K562 (cell line): ENCODE data around the gene CEMIP2. TPM values are rescaled to one million over a fixed set of nuclear protein-coding genes. Genes with fewer than 3 reads are reported as not detected.

Experiments
- ATAC-seq: fragments of 200-7000 bp; cut with Tn5 transposase; 3 replicates; pipeline ENCODE4 v1.9.1; 2020; ENCODE audit warnings: moderate library complexity
- BruUV-seq: library from RNA; stranded (reverse); fragments of 400-500 nt; replicated peaks from 2 replicates; lab custom pipeline; 2021; lab: Mats Ljungman, UMichigan
- CTCF ChIA-PET: fragments of 300-600 bp; formaldehyde crosslinking; extraction: SDS; loops from one replicate; lab custom pipeline; 2021; ENCODE audit warnings: low intra/inter-chr PET ratio; lab: Yijun Ruan, JAX
- POLR2A ChIA-PET: fragments of 300-600, 350-650 bp; sonication (Branson Sonifier 250); formaldehyde crosslinking; extraction: SDS; loops from one replicate; lab custom pipeline; 2021; ENCODE audit warnings: antibody characterized with exemption, inconsistent platforms; lab: Yijun Ruan, JAX
- DNase-seq, 4 experiments: peaks; one replicate each; pipeline versions ENCODE4 v3.0.0 to v3.0.0-alpha.2; 2011 to 2018; ENCODE audit warnings: low spot score in 3 of 4, mixed read lengths in 3 of 4; ENCODE audit errors: extremely low read depth in 1 of 4
- FAIRE-seq: peaks from 2 replicates; lab custom pipeline; 2011; peaks lifted over from hg19 to GRCh38; lab: Jason Lieb, UNC
- H2AFZ ChIP-seq: 2 replicates; pipeline ENCODE4 v1.6.0; 2011; ENCODE audit warnings: low read depth, low read length, control low read depth, inconsistent platforms
- H3K27ac ChIP-seq: fragments of 200-600 bp; 3 replicates; pipeline ENCODE4 v1.8.0; 2011; ENCODE audit warnings: low read depth, mild to moderate bottlenecking, control low read depth, inconsistent platforms, low read length, moderate library complexity, mixed read lengths; ENCODE audit errors: extremely low read depth
- H3K27me3 ChIP-seq, 2 experiments: fragments of 300-600 bp in 1 of 2; 2 replicates in 1 of 2; 3 replicates in 1 of 2; pipeline versions ENCODE4 v1.6.0 to v1.8.0; 2011; ENCODE audit warnings: inconsistent platforms in 2 of 2, low read length in 2 of 2, mild to moderate bottlenecking in 1 of 2, mixed read lengths in 1 of 2, moderate library complexity in 1 of 2; ENCODE audit not compliant: control insufficient read depth in 2 of 2, insufficient read depth in 2 of 2
- H3K36me3 ChIP-seq: fragments of 300-600 bp; 3 replicates; pipeline ENCODE4 v1.8.0; 2011; ENCODE audit warnings: mild to moderate bottlenecking, low read length, inconsistent platforms; ENCODE audit not compliant: control insufficient read depth, insufficient read depth
- H3K4me1 ChIP-seq, 2 experiments: fragments of 200-600 bp in 1 of 2; replicated peaks in 1 of 2; 2 replicates in 1 of 2; 3 replicates in 1 of 2; pipeline versions ENCODE4 v1.5.1 to v1.8.0; 2011; ENCODE audit warnings: inconsistent platforms in 2 of 2, low read length in 2 of 2, mild to moderate bottlenecking in 1 of 2, mixed read lengths in 1 of 2, moderate library complexity in 1 of 2; ENCODE audit not compliant: control insufficient read depth in 2 of 2, insufficient read depth in 2 of 2
- H3K4me2 ChIP-seq: 2 replicates; pipeline ENCODE4 v1.6.1; 2011; ENCODE audit warnings: low read length, control low read depth, inconsistent platforms, mixed read lengths; ENCODE audit not compliant: insufficient read depth
- H3K4me3 ChIP-seq: fragments of 200-600 bp; sonication (generic), shearing (Covaris generic); 2 replicates; pipeline ENCODE4 v1.5.1; 2016; ENCODE audit warnings: control low read depth, inconsistent platforms
- H3K79me2 ChIP-seq: fragments of 200-600 bp; 3 replicates; pipeline ENCODE4 v1.8.0; 2011; ENCODE audit warnings: low read length, inconsistent platforms; ENCODE audit not compliant: control insufficient read depth, insufficient read depth
- H3K9ac ChIP-seq, 2 experiments: 2 replicates each; pipeline versions ENCODE4 v1.6.0 to v1.6.1; 2011; ENCODE audit warnings: low read depth in 2 of 2, low read length in 2 of 2, control low read depth in 1 of 2, inconsistent platforms in 1 of 2, mild to moderate bottlenecking in 1 of 2, mixed read lengths in 1 of 2; ENCODE audit not compliant: insufficient read depth in 1 of 2
- H3K9me1 ChIP-seq: one replicate; pipeline ENCODE4 v1.6.0; 2011; ENCODE audit warnings: inconsistent platforms, mild to moderate bottlenecking, low read length, moderate library complexity; ENCODE audit not compliant: control insufficient read depth, insufficient read depth
- H3K9me3 ChIP-seq: replicated peaks from 2 replicates; pipeline ENCODE4 v1.5.1; 2011; ENCODE audit warnings: low read depth, low read length, inconsistent platforms; ENCODE audit not compliant: control insufficient read depth, insufficient read depth
- H4K20me1 ChIP-seq: replicated peaks from 2 replicates; pipeline ENCODE4 v1.6.1; 2011; ENCODE audit warnings: low read length, inconsistent platforms, mixed read lengths; ENCODE audit not compliant: control insufficient read depth, insufficient read depth
- ARID3A ChIP-seq: IDR thresholded peaks from 2 replicates; pipeline ENCODE4 v1.6.1; 2012; ENCODE audit warnings: low read depth, low read length, improper control_type of control experiment, borderline replicate concordance
- BCL6 ChIP-seq: fragments of 250-450 bp; sonication (Bioruptor Pico); IDR thresholded peaks from 2 replicates; pipeline ENCODE4 v1.4.0; 2020
- BRD4 ChIP-seq: fragments of 200-600 bp; sonication (generic); IDR thresholded peaks from 2 replicates; pipeline ENCODE4 v1.6.1; 2017; ENCODE audit warnings: inconsistent platforms
- CHCHD3 ChIP-seq: fragments of 250-450 bp; sonication (Bioruptor Pico); IDR thresholded peaks from 2 replicates; pipeline ENCODE4 v2.1.2; 2022; ENCODE audit warnings: mild to moderate bottlenecking
- FOXP4 ChIP-seq: sonication (generic); formaldehyde crosslinking; IDR thresholded peaks from 2 replicates; pipeline ENCODE4 v1.8.0; 2022; ENCODE audit warnings: mild to moderate bottlenecking, missing genetic modification reagents, borderline replicate concordance
- KAT8 ChIP-seq: fragments of 450-650 bp; IDR thresholded peaks from 2 replicates; pipeline ENCODE4 v1.6.1; 2016; ENCODE audit warnings: low read depth, mild to moderate bottlenecking
- POLR3A ChIP-seq: IDR thresholded peaks from 2 replicates; pipeline ENCODE4 v1.6.1; 2011; ENCODE audit warnings: borderline replicate concordance, mild to moderate bottlenecking, moderate library complexity; ENCODE audit not compliant: insufficient read length, insufficient read depth; ENCODE audit errors: extremely low read depth
- PTTG1 ChIP-seq: fragments of 450-650 bp; IDR thresholded peaks from 2 replicates; pipeline ENCODE4 v1.6.1; 2016; ENCODE audit warnings: low read depth, mild to moderate bottlenecking, missing genetic modification characterization, missing compliant biosample characterization
- RNF219 ChIP-seq: fragments of 250-450 bp; sonication (Bioruptor Pico); IDR thresholded peaks from 2 replicates; pipeline ENCODE4 v1.5.0; 2022; ENCODE audit warnings: mild to moderate bottlenecking
- SNIP1 ChIP-seq: fragments of 450-650 bp; IDR thresholded peaks from 2 replicates; pipeline ENCODE4 v1.7.1; 2017; ENCODE audit warnings: low read depth, mild to moderate bottlenecking
- ZNF316 ChIP-seq: fragments of 450-650 bp; IDR thresholded peaks from 2 replicates; pipeline ENCODE4 v1.6.1; 2016
- WGBS: fragments of 100-300 bp; shearing (Covaris generic); methylation state at CpG from one replicate; pipeline ENCODE4 v1.1.6; 2016; ENCODE audit warnings: low coverage, mixed read lengths; ENCODE audit not compliant: insufficient coverage; ENCODE audit errors: missing lambda C conversion rate; 5-methylcytosine and 5-hydroxymethylcytosine counted together
- in situ Hi-C: fragments of 300-500 bp; cut with MboI; formaldehyde crosslinking; loops from 4 replicates; pipeline ENCODE4 v1.15.0; 2018; ENCODE audit warnings: inconsistent platforms, mixed read lengths
- intact Hi-C: fragments of 100-400 bp; cut with micrococcal nuclease; formaldehyde crosslinking; loops from 2 replicates; pipeline ENCODE4 v1.14.2; 2022
- polyA plus RNA-seq, 8 experiments: library from polyadenylated mRNA; depleted of rRNA in 4 of 8; stranded (reverse) in 5 of 8; unstranded in 3 of 8; fragments of >200 nt; fragmentation: Nextera tagmentation in 2 of 8; fragmentation: Illumina TruSeq in 1 of 8; extraction: Ambion mirVana in 2 of 8; extraction: Trizol in 1 of 8; gene quantifications; 2 replicates each; pipeline versions ENCODE4 v1.2.1 to v1.2.3, GENCODE V29; 2011 to 2014; ENCODE audit warnings: inconsistent platforms in 1 of 8, missing spikeins in 1 of 8
- total RNA-seq, 7 experiments: library from RNA; depleted of rRNA in 6 of 7; stranded (reverse); fragments of >200 nt in 6 of 7; fragmentation: Illumina TruSeq in 2 of 7; extraction: Trizol in 2 of 7; gene quantifications; 2 replicates each; pipeline versions ENCODE4 v1.2.1 to v1.2.3, GENCODE V29; 2011 to 2021; ENCODE audit warnings: low replicate concordance in 1 of 7

The CEMIP2 gene
- total and polyA plus RNA-seq, 9 of the 15 experiments (the other 6 are each of a cell fraction or from before 2014, with no cell fraction given) = 5.4 to 29.9 (median 14.2) TPM

- no TSS peak for BruUV-seq
- H3K4me1 ChIP-seq = no peaks in the 10 kb centered on the region; a peak in 1 of 5 replicates
- FAIRE-seq (no peak), ATAC-seq (no peak), DNase-seq (no peak)
- H3K9me3 ChIP-seq = no peaks in the 10 kb centered on the region
- no peaks in the 10 kb centered on the region for H3K27me3 ChIP-seq
- TF ChIP-seq KAT8 = no peak
- no peak for TF ChIP-seq BRD4
- no peak for TF ChIP-seq BCL6 (CRISPR knock-in tag)
- no peak for TF ChIP-seq SNIP1
- no peak for TF ChIP-seq POLR3A
- TF ChIP-seq PTTG1 (tag) = no peak
- TF ChIP-seq ZNF316 = no peak
- TF ChIP-seq FOXP4 (CRISPR knock-in tag) = no peak
- no peak for TF ChIP-seq CHCHD3 (CRISPR knock-in tag)
- no peak for TF ChIP-seq RNF219 (CRISPR knock-in tag)
- no peak for TF ChIP-seq ARID3A
- CTCF ChIA-PET = no interaction called here
- H3K79me2 ChIP-seq = no peaks in the 10 kb centered on the region
- H3K4me2 ChIP-seq = no peak overlapping the region
- 88% methylated on average over 3 of the region's 4 CpGs for WGBS
- no peak overlapping the region for H3K4me3 ChIP-seq
- no peak overlapping the region for H2AFZ ChIP-seq
- POLR2A ChIA-PET = no interaction called here
- H3K9me1 ChIP-seq = no peaks in the 10 kb centered on the region
- H3K9ac ChIP-seq = no peak overlapping the region
- peaks cover 32% of the 10 kb centered on the region; the same call in 2 of the 3 replicates for H3K36me3 ChIP-seq
- H4K20me1 ChIP-seq = no peaks in the 10 kb centered on the region
- H3K27ac ChIP-seq = no peak overlapping the region
- intact Hi-C loops = no loop called here
- in situ Hi-C loops = no loop called here
Measured at GRCh38 chr9:71694332-71694731, 74.0 kb downstream of the CEMIP2 start.
